ENCODE results near the gene UBAC1.

GRCh38 chr9:135962696-135963307 lies 1.6 kb upstream of the UBAC1 start:
- no peak for TF ChIP-seq ZNF639 (tag by site-specific recombination; IDR thresholded peaks at IDR 0.05)
- TF ChIP-seq ZBTB10 (tag by site-specific recombination; IDR thresholded peaks at IDR 0.05), result no peak
